Measurements from ENCODE around the gene TAS2R4.

DNA sequence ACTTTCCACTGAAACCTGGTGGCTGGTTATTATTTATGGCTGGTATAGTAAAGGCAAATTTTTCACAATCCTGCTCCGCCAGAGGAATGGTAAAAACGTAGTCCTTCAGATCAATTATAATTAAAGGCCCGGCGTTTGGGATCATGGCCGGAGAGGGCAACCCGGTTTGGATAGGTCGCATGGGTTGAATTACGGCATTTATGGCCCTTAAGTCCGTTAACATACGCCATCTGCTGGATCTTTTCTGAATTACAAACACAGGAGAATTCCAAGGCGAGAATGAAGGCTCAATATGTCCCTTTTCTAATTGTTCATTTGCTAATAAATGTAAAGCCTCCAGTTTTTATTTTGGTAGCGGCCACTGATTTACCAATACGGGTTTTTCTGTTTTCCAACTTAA, 23.8 kb upstream of the TAS2R4 start:
- TF ChIP-seq EZH2 (IDR thresholded peaks at IDR 0.05; ENCODE audit: insufficient read depth, poor library complexity, severe bottlenecking): no peak
- TF ChIP-seq EZH2phosphoT487 (IDR thresholded peaks at IDR 0.05; ENCODE audit: insufficient read depth, low read depth): no peak
